Mammary microvascular endothelial cell (primary cell): ENCODE measurements around the gene CLP1. TPM values are rescaled to one million over a fixed set of nuclear protein-coding genes. Genes with fewer than 3 reads are reported as not detected.

Experiments used
- total RNA-seq: library from RNA; depleted of rRNA; stranded (reverse); fragments of >200 nt; gene quantifications from 2 replicates; pipeline ENCODE4 v1.2.3, GENCODE V29; 2015

CLP1 gene
- total RNA-seq: 18.1 and 21.4 TPM in 2 replicates

DNA sequence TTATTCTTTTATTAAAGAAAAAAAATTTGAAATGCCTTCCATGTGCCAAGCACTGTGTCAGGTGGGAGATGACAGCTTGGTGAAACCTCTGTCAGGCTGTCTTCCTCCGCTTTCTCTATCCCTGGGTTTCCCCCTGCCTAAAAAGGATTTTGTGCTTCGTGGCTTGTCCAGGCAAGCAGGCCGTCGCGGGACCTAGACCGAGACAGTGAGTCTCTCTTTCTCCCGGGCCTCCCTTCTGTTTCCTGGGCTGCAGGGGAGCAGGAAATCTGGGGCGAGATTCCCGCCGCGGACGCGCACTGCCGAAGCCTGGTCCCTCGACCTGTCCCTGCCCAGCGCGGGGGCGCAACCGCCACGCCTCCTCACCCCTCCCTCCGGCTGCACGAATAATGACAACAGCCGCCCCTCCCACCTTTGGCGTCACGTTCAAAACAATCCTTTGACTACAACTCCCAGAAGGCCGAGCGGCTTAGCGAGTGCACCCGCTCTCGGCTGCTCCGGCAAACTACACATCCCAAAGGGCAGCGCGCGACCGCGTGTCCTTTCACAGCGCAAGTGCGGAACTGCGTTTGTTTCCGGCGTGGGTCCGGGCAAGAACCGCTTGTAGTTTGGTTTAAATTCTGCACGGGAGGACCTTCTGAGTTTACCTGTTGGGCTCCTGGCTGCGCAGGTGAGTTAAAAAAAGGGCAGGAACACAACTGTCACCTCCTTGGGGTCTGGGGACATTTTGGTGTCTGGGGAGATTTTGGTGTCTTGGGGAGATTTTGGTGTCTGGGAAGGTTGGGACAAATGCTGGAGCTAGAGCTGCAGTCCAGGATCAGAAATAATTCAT, at the start of gene CLP1:
Gene CLP1 (plus strand): TSS at position 569 of the 829 bp plus-strand sequence. CDS start 1,715 bp downstream, outside the sequence.

DNA sequence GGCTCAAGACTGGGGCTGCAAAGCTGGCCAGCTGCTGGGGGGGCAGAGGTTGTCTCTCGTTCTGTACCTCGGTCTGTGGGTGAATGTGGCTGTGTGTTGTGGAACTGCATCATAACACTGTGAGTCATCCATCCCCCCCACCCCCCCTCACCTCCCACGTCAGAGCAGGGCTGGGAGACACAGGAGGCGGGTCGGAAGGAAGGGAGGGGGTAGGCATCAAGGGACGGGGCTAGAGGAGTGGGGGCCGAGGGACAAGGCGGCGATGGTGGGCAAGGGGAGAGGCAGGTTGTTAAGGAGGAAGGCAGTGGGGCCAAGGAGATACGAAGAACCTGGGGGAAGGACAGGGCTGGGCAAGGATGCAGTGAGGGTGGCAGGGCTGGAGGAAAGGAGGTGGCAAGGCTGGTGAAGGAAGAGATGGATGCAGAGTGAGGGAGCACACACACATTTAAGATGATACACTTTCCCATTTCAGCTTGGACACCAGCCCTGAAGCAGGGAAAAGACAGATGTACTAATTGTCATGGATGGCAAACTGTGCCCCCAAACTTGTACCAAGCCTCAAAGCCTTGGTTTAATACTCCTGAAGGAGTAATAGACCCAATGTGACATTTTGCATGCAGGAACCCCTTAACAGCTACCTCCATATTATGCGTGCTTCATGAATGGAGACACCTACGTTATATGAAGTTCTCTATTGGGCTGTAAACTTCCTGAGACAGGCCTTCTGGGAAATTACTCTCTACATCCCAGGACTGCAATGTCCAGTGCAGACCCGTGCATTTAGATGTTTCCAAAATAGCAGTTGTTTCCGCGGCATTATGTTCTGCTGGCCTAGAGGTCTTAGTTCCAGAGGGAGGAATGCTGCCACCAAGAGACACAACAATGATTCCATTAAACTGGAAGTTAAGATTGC, 7.5 kb upstream of the CLP1 start, which contains the start of gene YPEL4:
Gene YPEL4 (minus strand): TSS at position 87 of the 913 bp plus-strand sequence. CDS start 2,805 bp downstream, outside the sequence.

DNA sequence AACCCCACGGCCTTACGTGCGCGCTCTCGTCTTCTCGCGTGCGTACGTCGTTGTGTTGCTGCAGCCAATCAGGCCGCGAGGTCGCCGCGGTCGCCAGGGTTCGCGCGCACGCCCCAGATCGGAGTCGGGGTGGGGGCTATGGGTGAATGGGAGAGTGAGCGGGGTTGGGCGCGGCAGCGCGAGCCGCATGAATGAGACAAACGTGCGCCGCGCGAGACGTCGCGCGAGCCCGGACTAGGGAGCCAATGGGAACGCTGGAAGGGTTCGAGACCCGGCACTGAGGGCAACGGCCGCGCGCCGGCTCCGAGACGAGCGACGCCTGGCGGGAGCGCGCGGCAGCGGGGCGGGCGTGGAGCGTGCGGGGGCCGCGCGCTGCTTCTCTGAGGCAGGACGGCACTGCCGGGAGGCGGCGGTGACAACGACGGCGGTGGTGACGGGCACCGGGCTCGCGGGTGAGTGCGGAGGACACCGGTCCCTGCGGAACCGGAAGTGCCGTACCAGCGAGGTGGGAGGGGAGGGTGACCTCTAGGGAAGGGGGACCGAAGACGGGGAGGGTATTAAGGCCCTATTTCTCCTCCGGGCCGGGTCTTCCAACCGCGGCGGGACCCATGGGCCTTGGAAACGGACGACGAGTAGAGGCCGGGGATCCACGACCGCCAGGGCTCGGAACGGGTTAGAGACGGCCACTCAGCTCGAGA, 10.3 kb downstream of the CLP1 start, which contains the start of gene ZDHHC5:
Gene ZDHHC5 (plus strand): TSS at position 379 of the 698 bp plus-strand sequence. CDS start 4,977 bp downstream, outside the sequence.

Other genes with a start within 250 kb of the CLP1 start
- 56.3 and 68.5 TPM in 2 replicates for gene SLC43A3, start 230.6 kb upstream of the CLP1 start, total RNA-seq
- 0.15 and 0.67 TPM in 2 replicates for gene RTN4RL2, start 197.2 kb upstream of the CLP1 start, total RNA-seq
- 4.5 and 7.2 TPM in 2 replicates for gene SLC43A1, start 142.1 kb upstream of the CLP1 start, total RNA-seq
- gene TIMM10, start 127.0 kb upstream of the CLP1 start, total RNA-seq: 92.7 and 93.9 TPM in 2 replicates
- not detected in 2 replicates for gene SMTNL1, start 120.2 kb upstream of the CLP1 start, total RNA-seq
- 104 and 108 TPM in 2 replicates for gene UBE2L6, start 90.1 kb upstream of the CLP1 start, total RNA-seq
- gene SERPING1, start 60.1 kb upstream of the CLP1 start, total RNA-seq: 0.87 and 1.9 TPM in 2 replicates
- 0.25 TPM in 1 of 2 replicates, not detected in the other for gene YPEL4, start 7.8 kb upstream of the CLP1 start, total RNA-seq
- gene ZDHHC5, start 10.4 kb downstream of the CLP1 start, total RNA-seq: 42.8 and 48.2 TPM in 2 replicates
- 20.9 and 31.8 TPM in 2 replicates for gene MED19, start 54.5 kb downstream of the CLP1 start, total RNA-seq
- 57.9 and 61.2 TPM in 2 replicates for gene TMX2, start 54.8 kb downstream of the CLP1 start, total RNA-seq
- gene SELENOH, start 83.7 kb downstream of the CLP1 start, total RNA-seq: 273 and 291 TPM in 2 replicates
- not detected in 2 replicates for gene BTBD18, start 94.1 kb downstream of the CLP1 start, total RNA-seq
- gene CTNND1, start 104.0 kb downstream of the CLP1 start, total RNA-seq: 122 and 129 TPM in 2 replicates